Putamen (tissue), 1 donor: ENCODE data around the gene GALNT5.

Experiments
- DNase-seq: peaks from one replicate; pipeline ENCODE4 v3.0.0-alpha.2; 2016; ENCODE audit warnings: low spot score

The GALNT5 gene

DNA sequence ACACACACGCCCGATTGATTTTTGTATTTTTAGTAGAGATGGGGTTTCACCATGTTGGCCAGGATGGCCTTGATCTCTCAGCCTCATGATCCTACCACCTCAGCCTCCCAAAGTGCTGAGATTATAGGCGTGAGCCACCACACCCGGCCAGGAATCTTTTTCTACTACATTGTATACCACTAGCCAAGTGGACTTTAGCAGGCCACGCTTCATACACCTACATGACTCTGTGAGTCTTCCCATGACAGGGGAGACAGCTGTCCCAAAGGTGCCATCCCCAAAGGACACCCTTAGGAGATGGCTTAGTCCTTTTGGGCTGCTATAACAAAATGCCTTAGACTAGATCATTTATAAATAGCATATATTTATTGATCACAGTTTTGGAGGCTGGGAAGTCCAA, 35.3 kb downstream of the GALNT5 start:
- no peak for DNase-seq

DNA sequence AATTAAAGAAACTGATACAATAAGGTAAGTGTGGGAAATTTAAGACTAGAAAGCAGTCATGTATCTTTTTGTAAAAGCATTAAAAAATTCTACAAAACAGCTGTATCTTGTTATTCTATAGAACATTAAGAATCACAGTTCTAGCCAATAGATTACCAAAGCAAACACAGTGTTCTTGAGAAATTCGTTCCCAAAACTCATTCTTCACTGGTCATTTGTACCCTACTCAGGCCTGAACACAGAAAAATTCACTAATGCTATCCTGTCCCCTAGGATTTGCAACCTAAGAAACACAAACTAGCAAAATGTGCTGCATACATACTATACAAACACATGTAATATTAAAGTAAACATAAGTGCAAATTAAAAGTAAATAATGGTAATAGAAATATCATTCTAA, 39.0 kb downstream of the GALNT5 start:
- DNase-seq: no peak

DNA sequence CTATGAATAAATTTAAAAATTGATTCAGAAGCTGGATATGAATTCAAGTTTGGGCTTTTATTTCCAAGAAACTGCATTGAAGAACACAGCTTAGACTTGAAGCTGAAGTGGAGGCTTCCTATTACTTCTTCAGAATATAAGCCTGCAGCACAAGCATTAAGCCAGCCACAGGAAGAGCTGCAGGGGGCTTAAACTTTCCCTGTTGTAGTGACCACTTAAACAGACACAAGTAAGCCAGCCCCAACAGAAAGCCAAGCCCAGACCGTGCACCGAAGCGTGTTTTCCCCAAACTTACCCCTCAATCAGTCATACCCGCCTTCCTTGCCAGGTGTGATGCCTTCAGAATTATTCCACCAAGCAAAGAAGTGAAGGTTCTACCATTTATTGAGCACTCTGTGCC, 39.5 kb downstream of the GALNT5 start:
- DNase-seq: no peak

DNA sequence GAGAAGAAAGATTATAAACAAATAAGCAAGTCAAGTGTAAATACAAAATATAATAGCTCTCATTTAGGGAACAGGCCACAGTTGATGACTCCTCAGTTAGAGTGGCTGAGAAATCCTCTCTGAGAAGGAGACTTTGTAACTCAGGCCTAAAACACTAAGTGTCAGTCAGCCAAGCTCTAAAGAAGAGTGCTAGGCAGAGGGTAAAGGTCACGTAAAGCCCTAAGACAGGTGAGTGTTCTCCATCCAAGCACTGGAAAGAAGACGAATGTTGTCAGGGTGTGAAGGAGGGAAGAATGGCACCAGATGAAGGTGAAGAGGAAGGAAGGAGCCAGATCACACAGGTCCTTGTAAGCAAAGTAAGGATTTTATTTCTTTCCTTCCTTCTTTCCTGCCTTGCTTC, 43.8 kb downstream of the GALNT5 start:
- no peak for DNase-seq

DNA sequence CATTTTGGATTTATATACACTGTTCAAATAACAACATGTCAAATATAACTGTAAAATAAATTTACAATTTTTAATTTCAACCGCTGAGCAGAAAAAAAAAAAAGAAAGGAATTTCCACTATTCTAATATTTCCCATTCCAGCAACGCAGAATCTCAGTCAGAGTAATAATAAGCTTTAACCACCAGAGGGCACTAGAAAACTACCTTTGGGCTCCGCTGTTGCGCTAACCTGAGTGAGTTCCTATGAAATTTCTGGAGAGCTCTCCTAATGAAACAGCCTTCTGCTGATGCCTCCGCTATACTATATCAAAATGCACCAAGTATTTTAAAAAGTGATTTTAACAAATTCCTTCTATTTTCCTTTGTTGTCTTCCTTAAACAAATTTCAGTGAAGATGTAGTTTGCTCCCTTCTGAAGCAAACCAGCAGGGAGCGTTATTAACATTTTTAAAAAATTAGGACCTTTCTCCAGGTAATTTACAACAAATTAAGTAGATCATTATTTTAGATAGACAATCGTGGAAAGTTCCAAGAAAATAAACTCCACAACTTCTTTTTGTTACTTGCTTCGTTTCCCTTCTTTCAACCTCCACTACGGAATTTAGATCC, 45.1 kb downstream of the GALNT5 start:
- DNase-seq: peak; percentile 74

DNA sequence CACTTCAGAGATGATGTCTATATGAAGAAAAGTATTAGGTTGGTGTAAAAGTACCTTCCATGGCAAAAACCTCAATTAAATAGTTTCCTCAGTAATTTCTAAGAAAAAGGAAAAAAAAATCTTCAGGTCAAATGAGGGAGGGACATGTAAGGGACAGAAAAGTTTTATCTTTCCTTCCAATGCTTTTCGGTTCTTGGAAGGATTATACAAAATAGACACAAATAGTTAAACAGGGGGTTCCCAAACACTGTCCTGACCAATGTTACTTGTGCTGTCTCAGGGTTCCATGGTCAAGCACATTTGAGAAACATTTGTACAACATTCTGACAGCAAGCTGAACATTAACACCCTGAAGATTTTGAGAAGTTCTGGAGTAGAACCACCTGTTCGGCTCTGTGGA, 46.1 kb downstream of the GALNT5 start:
- no peak for DNase-seq

DNA sequence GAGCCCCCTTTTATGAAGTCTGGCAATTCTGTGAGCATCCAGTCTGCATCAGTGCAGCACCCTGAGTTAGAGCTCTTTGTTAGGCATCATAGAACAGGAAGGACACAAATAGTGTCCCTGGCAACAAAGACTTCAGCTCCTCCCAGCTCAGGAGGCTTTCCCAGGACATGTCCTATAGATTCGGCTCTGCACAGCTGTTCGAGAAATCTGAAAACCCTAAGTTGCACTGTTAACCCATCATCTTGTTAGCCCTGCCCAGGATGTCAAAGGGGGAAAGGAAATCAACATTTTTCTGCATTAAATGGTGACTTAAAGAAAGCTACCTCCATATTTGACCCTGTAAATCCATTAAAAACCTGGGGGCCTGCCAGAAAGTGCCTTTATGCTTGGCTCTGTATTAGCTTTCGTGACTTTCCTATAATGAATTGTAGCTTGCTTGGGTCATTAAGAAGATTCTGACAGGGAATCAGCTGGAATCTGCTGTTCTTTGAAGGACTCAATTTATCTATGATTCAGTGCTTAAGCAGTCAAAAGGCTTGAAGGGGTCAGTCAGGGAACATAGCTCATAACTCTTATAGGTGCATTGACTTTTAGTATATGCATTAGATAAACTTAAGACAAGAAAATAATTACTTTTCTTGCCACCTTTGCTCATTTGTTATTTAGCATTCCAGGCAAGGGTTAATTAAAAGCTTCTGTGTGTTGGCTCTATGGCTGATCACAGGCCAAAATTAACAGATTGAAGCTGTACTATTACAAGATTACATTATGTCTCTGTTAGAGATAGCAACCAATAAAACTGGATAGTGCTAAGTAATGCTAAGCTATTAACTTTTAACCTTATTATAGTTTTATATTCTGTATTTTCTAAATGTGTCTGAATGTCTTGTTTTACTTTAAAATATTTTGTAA, 47.6 kb downstream of the GALNT5 start:
- DNase-seq: no peak

DNA sequence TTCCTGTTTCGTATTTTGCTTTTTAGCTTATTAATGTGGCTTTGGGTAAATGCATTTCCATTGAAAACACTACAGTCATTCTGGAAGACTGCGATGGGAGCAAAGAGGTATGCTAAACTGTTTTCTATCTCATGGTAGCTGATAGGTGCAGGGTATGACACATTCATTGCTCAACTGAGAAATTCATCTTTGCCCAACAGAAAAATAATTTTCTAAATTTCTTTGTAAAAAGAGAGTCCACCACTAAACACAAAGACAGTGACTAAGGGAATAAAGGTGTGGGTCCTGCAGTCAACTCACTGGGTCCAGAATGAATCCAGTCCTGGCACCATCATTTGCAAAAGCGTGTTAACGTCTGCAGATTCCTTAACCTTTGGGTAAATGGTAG, 48.2 kb downstream of the GALNT5 start:
- DNase-seq: no peak

DNA sequence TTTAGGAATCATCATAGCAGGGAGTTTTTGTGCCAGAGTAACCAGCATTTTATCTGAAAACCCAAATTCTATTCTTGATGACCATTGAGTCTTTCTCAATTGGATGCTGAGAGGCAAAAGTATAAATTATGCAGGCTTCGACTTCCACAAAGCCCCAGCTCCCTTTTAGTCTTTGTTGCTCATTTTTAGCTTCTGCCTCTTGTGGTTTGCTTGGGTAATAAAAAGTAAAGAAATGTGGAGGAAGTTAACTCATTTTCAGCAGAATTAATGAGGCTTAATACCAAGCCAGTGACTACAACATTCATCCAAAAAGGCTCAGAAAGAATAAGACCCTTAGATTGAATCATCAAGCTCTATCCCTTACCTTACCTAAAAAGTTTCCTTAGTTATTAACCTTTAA, 49.5 kb downstream of the GALNT5 start:
- no peak for DNase-seq

DNA sequence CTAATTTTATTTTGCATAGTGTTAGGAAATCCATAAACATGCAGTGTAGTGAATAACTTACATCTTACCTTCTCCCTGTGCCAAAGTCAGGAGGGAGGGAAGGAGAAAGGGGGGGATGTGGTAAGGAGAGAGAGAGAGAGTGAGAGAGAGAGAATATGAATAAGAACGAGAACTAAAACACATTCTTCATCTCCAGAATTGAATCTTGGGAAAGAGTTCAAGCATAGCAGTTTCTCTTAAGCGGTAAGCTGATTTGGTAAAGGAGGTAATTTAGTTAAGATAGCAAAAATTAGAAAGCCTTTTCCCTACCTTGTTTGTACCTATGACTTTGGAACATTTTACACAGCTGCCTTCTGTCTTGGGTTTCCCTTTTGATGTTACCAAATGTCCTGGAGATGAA, 52.4 kb downstream of the GALNT5 start:
- DNase-seq: no peak

DNA sequence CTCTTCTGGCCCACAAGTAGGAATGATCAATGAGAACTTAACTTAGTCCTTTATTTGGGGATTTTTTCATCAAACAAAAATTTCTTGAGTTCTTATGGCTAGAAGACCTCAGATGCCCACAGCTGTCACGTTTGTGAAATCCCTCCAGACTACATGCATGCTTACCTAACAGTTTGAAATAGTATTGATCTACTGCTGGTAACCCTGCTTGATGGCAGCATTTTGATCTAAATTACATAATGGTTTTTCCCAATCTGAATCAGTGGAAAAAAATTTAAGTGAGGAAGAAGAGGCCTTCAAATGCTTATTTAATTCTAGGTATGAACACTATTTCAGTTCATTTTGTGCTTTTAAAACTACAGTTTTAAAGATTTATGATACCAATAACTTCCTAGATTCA, 54.2 kb downstream of the GALNT5 start:
- DNase-seq: no peak

DNA sequence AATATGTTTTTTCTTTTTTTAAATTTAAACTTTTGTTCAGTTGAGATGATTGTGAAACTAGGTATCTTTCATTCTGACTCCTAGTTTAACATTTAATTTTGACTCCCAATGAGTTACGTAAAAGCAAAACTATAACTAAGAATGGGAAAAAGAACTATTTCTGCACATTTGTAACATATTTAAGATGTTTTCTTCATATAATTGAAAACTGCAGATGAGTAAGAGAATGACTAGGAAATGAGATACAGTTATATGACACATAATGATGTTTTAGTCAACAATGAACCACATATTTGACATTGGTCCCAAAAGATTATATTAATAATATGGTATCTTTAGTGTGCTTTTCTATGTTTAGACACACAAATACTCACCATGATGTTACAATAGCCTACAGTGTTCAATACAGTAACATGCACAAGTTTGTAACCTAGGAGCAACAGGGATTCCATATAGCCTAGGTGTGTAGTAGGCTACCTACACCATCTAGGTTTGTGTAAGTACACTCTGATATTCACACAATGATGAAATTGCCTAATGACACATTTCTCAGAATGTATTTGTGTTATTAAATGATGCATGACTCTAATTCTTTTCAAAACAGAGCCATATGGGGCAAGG, 55.5 kb downstream of the GALNT5 start:
- no peak for DNase-seq

DNA sequence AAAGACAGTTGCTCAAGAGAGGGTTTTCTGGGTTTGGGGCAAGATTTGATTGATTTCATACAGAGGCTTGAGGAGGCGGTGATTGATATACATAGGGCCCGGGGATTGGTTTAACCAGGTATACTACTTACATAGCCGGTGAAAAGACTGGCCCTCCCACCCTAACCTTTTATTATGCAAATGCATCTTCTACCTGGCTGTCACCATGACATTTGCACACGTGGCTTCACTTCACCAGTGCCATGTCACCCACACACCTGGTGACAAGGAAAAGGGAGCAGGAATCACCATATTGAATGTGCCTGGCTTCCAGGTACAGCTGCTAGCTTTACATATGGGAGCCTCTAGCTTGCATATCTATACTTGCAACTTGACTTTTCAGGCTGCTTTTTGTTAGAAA, 58.4 kb downstream of the GALNT5 start:
- no peak for DNase-seq

DNA sequence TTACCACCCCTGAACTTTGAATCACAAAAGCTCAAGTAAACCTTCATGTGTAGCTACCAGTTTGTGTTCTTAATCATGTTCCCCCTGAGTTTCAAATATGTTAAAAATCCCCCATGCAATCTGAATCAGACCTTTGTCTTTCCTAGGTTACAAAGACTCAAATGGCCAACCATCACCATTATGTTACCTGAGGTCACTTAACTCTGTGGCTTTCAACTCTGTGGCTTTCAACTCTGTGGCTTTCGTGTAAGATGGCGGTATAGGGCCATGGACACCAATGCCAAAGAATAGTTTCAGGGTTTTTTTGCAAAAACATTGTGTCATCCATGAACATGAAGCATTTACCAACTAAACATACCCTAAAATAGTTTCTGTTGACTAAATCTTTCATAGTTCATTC, 61.4 kb downstream of the GALNT5 start:
- DNase-seq: no peak

DNA sequence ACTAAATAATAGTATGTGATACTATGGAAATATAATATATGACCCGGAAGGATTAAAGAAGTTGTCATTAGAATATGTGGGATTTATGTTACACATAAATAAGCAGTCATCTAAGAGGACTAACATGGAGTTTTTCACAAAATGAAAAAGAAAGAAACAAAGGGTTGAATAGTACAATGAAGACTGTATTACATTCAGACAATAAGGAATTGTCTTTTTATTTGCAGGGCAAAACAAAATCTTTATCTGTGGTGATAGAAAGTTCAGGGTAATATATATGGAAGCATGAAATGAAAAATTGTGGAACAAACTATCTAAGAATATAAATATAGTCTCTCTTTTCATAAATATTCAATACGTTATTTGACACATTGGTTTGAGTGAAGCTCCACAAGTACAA, 62.3 kb downstream of the GALNT5 start:
- peak; percentile 68 for DNase-seq

DNA sequence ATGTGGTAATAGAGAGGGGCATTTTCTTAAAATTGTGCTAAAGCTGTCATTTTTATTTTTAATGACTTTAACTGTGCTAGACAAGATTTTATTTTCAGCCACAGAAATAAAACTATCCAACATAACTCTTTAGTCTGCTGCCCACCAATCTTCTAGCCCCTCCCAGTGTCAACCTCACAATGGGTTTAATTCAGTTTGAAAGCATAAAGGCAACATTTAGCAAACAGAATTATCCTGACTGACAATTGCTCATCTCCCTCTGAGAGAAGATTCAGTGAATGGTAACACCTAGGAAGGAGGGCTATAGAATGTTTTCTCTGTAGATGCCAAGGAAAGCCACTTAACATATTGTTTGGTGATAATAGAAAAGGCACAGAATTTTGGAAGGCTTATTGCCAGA, 62.9 kb downstream of the GALNT5 start:
- DNase-seq: peak; percentile 83

DNA sequence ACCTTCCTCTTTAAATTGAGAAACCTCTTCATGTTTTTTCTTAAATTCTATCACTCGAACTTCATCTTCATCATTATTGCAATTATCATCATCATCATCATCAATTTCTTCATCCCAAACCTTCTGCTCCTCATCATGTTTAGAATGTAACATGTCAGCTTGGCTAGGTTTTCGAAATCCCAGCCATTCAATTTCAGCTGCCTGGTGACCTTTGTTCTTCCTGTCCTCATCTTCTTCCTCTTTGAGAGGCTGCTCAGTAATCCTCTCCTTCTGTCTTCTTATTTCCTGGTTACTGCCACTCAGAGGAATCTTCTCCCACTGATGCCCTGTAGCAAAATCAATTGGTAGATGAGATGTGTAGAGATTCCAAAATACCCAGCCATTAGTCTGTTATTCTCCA, 64.0 kb downstream of the GALNT5 start:
- no peak for DNase-seq

DNA sequence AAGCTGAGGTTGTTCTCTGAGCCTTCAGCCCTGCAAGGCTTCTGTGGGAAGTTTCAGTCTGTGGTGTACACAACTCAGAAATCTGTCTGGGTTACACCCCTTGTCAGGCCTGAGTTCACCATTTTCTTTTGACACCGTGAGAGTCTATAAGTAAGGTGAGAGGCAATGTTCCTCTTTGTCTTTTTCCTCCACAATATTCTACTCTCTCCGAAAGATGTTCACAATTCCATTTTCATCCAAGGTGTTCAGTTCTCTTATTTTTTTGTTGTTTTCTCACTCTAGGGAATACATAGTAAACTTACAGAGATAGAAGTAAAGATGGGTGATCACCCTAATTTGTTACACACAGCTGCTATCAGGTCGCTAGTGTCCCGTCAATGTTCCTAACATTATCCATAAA, 64.9 kb downstream of the GALNT5 start:
- DNase-seq: no peak

DNA sequence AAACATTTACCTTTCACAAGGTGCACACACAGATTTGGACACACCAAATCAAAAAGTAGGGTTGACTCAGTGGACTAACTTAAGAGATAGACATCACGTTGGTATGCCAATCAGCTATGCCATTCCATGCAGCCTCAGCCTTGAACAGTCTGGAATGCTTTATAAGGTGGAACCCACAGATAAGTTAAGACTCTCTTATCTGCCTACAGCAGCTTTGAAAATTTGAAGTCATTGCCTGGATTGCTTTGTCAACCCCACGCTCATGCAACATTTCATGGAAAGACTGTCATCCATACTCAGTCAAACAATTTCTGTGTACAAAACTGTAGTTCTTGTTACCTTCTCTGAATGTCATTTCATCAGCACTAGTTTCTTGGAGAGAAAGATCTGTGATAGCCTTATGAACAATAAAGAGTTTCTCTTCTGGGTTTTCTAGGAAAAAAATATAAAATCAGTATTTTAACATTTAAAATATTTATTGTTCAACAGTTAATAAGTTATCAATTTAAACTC, 66.9 kb downstream of the GALNT5 start:
- DNase-seq: no peak

DNA sequence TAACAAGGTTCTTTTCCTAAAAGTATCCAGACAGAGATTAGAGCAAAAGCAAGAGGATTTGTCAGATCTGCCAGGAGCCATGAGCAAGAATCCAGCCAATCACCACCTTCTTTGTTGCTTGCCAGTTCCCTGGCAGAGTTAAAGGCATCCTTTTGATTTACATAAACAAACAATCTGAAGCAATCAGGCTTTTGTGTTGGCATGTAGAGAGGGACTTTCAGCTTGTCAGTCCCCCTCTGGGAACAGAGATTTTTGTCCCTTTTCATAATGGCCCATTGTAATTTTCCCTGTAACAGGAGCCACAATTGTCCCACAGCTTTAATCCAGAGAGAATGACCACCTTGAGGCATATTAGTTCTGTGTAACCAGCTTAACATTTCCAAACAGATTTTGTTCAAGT, 68.3 kb downstream of the GALNT5 start, which contains the start of gene ERMN:
TSS of gene ERMN (minus strand) at position 39 of the 400 bp plus-strand sequence. CDS start 182 bp downstream, outside the sequence.
- peak; percentile 96 for DNase-seq

DNA sequence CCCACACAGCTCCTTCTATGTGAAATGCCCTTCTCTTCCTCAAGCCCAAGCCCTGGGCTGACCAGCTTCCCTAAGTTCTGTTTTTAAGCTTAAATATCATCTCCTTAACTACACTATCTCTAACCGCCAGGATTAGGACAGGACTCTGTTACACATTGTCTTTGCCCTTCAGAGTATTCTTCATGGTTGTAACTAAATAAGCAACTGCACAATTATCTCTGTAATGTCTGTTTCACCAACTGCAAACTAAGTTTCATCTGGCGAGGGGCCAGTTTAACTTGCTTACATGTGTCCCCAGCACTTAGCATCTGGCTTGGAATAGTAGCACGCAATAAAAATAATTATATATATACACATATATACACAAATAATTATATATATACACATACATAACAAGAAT, 69.2 kb downstream of the GALNT5 start:
- DNase-seq: no peak

DNA sequence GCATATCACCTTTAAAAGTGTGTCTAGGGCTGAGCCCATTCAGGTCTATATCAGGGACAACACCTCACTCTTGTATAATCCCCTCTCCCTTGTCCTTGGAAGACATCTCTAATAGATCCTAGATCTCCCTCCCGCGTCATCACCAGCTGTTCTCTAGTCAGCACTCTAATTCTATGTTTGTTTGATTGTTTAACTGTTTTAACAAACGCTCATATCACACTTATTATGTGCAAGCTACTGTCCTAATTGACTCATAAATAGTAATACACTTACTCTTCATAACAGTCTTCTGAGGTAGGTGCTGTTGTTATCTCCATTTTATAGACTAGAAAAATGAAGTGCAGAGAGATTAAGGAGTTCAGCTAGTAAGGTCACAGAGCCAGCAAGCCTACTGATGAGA, 69.7 kb downstream of the GALNT5 start:
- DNase-seq: no peak
